ENCODE data around the gene PTH2. TPM values are rescaled to one million over a fixed set of nuclear protein-coding genes. Genes with fewer than 3 reads are reported as not detected.
"Not testable (repeated sequence)": the region's sequence is repeated elsewhere in the genome, so short reads cannot be mapped to it uniquely, and the experiment has no call there.

PTH2 gene
- not detected in 2 replicates for total RNA-seq (2014; rRNA removed; shearing (Covaris generic))
- not detected in 2 replicates for polyA plus RNA-seq (2014; cell fraction: nucleus; rRNA removed)

DNA sequence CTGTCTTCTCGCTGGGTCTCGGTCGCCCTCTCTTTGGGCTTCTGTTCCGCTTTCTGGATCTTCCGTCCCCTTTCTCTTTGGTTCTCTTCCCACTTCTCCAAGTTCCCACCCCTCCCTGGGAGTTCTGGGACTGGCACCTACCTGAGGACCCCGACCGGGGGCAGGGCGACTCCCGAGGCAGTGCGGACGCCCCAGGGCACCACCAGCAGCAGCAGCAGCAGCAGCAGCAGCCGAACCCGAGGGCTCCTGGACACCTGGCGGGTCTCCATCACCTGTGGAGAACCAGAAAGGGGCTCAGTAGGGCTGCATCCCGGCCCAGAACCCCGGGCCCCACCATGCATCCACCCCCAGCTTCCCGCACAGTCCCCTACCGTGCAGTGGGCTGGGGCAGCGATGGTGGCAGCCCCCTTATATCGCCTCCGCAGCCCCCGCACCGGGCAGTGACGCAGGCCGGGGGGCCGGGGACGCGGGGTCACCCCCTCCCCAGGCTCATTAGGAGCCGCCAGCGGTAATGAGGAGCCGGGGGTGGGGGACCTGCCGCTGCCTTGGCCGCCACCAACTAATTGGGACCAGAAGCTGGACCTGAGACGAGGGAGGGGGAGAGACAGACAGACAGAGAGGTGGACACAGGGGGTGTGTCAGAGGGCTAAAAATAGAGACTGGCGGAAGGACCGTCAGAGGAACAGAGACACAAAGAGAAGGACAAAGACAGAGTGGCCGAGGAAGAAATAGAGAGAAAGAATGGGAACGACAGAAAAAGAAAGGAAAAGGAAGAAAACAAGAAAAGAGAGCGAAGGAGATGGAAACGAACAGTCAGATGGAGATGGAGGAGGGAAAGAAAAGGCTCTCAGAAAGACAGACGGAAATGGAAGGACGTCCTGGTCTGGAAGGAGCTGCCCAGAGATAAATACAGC, at the start of gene PTH2:
Gene PTH2 (minus strand): TSS at position 371 of the 914 bp plus-strand sequence. CDS start 102 bp downstream, at position 269.
- no peak for DNase-seq (ENCODE audit: extremely low read depth, low read depth)

- no peak for DNase-seq (ENCODE audit: extremely low read depth, low read depth)
These were observed 49.7 kb upstream of the PTH2 start for GRCh38 chr19:49472936-49473335.

GRCh38 chr19:49470615-49470978, 47.4 kb upstream of the PTH2 start:
- DNase-seq (ENCODE audit: extremely low read depth, low read depth), result no peak

DNA sequence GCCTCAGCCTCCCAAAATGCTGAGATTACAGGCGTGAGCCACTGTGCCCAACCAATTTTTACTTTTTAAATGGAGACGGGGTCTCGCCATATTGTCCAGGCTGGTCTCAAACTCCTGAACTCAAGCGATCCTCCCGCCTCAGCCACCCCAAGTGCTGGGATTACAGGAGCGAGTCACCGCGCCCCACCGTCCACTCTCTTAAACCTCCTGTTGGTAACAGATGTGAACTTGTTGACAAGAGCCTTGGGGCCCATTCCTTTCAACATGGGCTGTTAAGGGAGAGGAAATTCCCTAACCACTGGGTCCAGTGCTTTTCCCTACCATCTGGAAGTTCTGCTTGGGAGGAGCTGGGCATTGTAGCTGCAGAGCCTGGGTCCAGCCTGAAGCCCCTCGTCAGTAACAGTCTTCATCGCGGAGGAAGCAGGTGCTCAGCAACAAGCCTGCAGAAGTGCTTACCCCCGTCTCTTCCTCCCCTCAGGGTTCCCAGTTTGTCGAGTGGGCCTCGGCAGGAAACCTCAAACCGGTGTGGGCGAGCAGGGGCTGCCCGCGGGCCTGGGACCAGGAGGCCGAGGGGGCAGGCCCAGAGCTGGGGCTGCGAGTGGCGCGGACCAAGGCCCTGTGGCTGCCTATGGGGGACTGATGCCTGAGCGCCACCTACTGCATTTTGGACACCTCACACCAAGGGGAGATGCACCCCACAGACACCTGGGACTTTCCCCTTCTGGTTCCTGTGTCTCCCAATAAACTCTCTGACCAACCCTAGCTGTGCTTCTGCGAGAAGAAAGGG, 46.8 kb upstream of the PTH2 start:
- no peak for DNase-seq (ENCODE audit: extremely low read depth, low read depth)

- peak; percentile 76 for DNase-seq (ENCODE audit: extremely low read depth, low read depth)
These were observed 45.7 kb upstream of the PTH2 start for GRCh38 chr19:49468746-49469447.

DNA sequence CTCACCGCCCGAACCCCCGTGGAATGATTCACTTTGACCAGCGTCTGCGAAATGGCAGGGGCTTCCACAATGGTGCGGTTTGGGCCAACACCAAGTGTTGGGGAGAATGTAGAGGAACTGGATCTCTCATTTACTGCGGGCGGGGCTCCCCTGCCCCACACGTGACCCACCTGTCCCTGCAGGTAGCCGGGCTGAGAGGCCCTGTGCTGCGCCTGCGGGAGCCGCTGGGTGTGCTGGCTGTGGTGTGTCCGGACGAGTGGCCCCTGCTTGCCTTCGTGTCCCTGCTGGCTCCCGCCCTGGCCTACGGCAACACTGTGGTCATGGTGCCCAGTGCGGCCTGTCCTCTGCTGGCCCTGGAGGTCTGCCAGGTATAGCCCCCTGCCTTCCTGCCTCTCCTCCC, 45.0 kb upstream of the PTH2 start:
- no peak for DNase-seq (ENCODE audit: extremely low read depth, low read depth)

DNA sequence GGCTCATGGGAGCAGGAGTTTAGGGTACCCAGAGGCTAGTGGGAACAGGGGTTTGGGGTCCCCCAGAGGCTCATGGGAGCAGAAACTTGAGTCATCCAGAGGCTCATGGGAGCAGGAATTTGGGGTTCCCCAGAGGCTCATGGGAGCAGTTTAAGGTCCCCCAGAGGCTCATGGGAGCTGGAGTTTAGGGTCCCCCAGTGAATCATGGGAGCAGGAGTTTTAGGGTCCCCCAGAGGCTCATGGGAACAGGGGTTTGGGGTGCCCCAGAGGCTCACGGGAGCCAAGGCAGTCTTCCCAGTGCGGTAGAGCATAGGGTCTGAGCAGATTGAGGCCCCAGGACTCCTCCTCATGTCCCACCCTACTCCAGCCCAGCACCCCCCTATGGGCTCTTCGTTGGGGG, 42.1 kb upstream of the PTH2 start:
- DNase-seq (ENCODE audit: extremely low read depth, low read depth), result no peak

GRCh38 chr19:49463960-49464740, 40.9 kb upstream of the PTH2 start:
- no peak for DNase-seq (ENCODE audit: extremely low read depth, low read depth)

- no peak for DNase-seq (ENCODE audit: extremely low read depth, low read depth)
These were observed 39.3 kb upstream of the PTH2 start for GRCh38 chr19:49462492-49462891.

- no peak for DNase-seq (ENCODE audit: extremely low read depth, low read depth)
These were observed 38.4 kb upstream of the PTH2 start for GRCh38 chr19:49461656-49462055.

- DNase-seq (ENCODE audit: extremely low read depth, low read depth), result not testable (repeated sequence)
These were observed 37.9 kb upstream of the PTH2 start for GRCh38 chr19:49461130-49461529.

- DNase-seq (ENCODE audit: extremely low read depth, low read depth), result no peak
These were observed 36.1 kb upstream of the PTH2 start for GRCh38 chr19:49459388-49459787.

DNA sequence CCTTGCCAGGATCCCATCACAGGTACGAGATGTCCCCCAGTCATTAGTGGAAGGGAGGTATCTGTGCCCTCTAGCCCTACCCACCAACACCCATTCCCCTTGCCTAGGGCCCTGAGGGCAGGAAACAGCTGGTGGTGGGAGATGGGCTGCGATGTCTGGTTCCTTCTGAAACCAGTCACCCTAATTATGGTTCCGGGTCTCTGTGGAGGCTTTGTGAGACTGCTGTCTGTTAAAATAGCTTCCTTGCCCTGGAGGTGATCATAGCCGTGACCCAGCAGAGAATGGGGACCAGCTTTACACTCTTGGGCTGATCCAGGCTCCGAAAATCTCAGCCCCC, 35.3 kb upstream of the PTH2 start:
- no peak for DNase-seq (ENCODE audit: extremely low read depth, low read depth)

- DNase-seq (ENCODE audit: extremely low read depth, low read depth), result no peak
These were observed 33.1 kb upstream of the PTH2 start for GRCh38 chr19:49456326-49456725.

GRCh38 chr19:49455773-49456172, 32.5 kb upstream of the PTH2 start:
- no peak for DNase-seq (ENCODE audit: extremely low read depth, low read depth)

DNA sequence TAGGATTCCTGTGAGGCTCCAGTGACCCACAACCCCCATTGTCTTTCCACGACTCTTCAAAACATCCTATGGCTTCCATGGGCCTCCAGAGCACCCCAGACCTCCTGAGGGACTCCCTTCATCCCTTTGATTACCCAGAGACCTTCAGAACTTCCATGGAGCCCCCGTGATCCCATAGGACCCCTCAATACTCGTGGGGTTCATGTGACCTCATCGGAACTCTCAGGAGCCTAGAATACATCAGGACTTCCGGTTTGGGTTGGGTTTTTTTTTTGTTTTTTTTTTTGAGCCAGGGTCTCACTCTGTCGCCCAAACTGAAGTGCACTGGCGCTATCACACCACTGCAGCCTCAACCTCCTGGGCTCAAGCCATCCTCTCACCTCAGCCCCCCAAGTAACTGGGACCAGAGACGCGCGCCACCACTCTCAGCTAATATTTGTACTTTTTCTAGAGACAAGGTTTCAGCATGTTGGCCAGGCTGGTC, 30.6 kb upstream of the PTH2 start:
- DNase-seq (ENCODE audit: extremely low read depth, low read depth), result no peak

DNA sequence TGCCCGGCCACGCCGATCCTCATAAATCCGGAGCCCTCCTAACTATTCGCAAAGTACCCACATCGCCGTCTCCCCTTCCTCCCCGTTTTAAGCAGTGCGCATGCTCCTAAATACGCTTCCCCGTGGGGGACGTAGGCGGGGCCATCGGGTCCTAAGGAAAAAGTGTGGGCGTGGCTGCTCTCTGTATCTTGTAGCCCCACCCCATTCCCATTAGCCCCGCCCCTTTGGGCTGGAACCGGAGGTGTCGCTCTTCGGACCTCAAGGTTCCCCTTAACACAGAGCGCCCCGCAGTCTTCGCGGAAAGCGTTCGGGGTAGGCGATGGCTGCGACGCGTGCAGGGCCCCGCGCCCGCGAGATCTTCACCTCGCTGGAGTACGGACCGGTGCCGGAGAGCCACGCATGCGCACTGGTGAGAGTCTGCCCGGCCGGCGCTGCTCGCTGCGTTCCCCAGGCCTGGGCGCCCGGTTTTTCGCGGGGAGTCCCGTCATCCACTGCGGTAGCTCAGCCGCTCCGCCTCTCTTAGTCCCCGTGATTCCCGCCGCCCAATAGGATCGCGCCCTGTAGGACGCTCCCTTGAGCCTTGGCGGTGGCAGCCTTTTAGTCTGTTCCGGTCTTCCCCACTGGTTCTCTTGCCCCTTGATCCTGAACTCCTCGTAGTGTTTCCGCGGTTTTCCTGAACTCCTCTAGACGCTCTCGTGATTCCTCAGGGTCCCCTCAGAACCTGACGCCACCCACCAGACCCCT, 29.9 kb upstream of the PTH2 start, which contains the start of gene ALDH16A1:
Gene ALDH16A1 (plus strand): TSS at position 213 of the 744 bp plus-strand sequence. CDS start 107 bp downstream, at position 320.
- DNase-seq (ENCODE audit: extremely low read depth, low read depth), result peak; percentile 95

- peak; percentile 98 for DNase-seq (ENCODE audit: extremely low read depth, low read depth)
These were observed 28.4 kb upstream of the PTH2 start, which contains the start of gene PIH1D1 for GRCh38 chr19:49451430-49452181. TSS of gene PIH1D1 (minus strand) at chr19:49451814. CDS start at chr19:49451574, 240 bp downstream.

Measured in NCI-H460 (cell line).